Endothelial cell of umbilical vein (primary cell): ENCODE data around the gene PCDH17.

Experiments
- CTCF ChIP-seq, 2 donors: IDR thresholded peaks; 1 replicate in 1 of 2; 2 replicates in 1 of 2; pipeline ENCODE4 v1.5.1; 2011; ENCODE audit warnings: low read length in 2 of 2, mild to moderate bottlenecking in 2 of 2, moderate library complexity in 2 of 2, control low read depth in 1 of 2, inconsistent platforms in 1 of 2, low read depth in 1 of 2; ENCODE audit not compliant: insufficient read depth in 1 of 2; ENCODE audit errors: extremely low read depth in 1 of 2
- POLR2A ChIP-seq: IDR thresholded peaks from 2 replicates; pipeline ENCODE4 v1.6.1; 2012; ENCODE audit warnings: low read depth, mild to moderate bottlenecking, control low read depth, low read length

- TF ChIP-seq CTCF (IDR thresholded peaks at IDR 0.05; ENCODE audit: extremely low read depth in 1 of 2, insufficient read depth in 1 of 2, low read depth in 1 of 2, low read length in 2 of 2) (no peak), POLR2A (no peak)
These were observed 67.3 kb downstream of the PCDH17 start for GRCh38 chr13:57698851-57699250.
